Kidney capillary endothelial cell (primary cell): ENCODE results near the gene SCYL1.
A peak's percentile ranks its signal among the peaks of the same experiment; 100 is the strongest.

ENCODE experiments used
- DNase-seq: peaks from one replicate; pipeline ENCODE4 v3.0.0-alpha.2; 2018; ENCODE audit warnings: low spot score

The SCYL1 gene

GRCh38 chr11:65569164-65569972 is 44.5 kb downstream of the SCYL1 start:
- no peak for DNase-seq

- peak; percentile 98 for DNase-seq
Observed at GRCh38 chr11:65569973-65570918, 45.4 kb downstream of the SCYL1 start, which contains the start of gene ZNRD2. Gene ZNRD2, plus strand, starts transcription at chr11:65570477. Its CDS starts 15 bp downstream, at chr11:65570492.

DNA sequence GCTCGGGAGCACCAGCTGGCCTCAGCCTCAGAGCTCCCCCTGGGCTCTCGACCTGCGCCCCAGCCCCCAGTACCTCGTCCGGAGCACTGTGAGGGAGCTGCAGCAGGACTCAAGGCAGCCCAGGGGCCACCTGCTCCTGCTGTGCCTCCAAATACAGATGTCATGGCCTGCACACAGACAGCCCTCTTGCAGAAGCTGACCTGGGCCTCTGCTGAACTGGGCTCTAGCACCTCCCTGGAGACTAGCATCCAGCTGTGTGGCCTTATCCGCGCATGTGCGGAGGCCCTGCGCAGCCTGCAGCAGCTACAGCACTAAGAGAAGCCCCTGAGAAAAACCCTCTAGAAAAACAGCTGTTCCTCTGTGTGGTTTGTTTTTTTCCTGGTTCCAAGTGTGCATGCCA is 46.5 kb downstream of the SCYL1 start:
- DNase-seq: no peak

- no peak for DNase-seq
Observed at GRCh38 chr11:65571940-65572339, 47.1 kb downstream of the SCYL1 start.

DNA sequence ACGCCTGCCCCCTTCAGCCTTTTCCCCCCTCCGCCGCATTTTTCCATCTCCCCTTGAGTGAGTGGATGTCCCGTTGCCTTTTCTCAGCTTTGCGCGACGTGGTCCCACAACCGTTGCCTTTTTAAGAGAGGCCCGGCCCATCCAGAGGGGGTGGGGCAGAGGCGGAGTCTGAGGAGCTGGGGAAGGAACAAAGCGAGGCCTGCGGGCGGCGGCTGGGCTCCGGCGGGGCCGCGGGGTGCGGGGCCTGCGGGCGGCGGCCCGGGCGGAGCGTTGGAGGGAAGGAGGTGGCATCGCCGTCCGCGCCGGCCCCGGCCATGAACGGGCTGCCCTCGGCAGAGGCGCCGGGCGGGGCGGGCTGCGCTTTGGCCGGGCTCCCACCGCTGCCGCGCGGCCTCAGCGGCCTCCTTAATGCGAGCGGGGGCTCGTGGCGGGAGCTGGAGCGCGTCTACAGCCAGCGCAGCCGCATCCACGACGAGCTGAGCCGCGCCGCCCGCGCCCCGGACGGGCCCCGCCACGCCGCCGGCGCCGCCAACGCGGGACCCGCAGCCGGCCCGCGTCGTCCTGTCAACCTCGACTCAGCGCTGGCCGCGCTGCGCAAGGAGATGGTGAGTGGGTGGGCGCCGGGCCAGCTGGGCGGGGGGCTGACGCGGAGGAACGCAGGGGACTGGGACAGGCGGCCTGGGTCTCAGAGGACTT is 47.6 kb downstream of the SCYL1 start, which contains the start of gene FAM89B:
Gene FAM89B, plus strand, starts transcription at position 183 of the 696 bp plus-strand sequence. Its CDS starts 132 bp downstream, at position 315.
- DNase-seq: no peak

- no peak for DNase-seq
Observed at GRCh38 chr11:65573391-65574079, 48.7 kb downstream of the SCYL1 start.

- peak; percentile 94 for DNase-seq
Observed at GRCh38 chr11:65574109-65574810, 49.4 kb downstream of the SCYL1 start.

GRCh38 chr11:65574811-65575567 is 50.1 kb downstream of the SCYL1 start:
- no peak for DNase-seq

DNA sequence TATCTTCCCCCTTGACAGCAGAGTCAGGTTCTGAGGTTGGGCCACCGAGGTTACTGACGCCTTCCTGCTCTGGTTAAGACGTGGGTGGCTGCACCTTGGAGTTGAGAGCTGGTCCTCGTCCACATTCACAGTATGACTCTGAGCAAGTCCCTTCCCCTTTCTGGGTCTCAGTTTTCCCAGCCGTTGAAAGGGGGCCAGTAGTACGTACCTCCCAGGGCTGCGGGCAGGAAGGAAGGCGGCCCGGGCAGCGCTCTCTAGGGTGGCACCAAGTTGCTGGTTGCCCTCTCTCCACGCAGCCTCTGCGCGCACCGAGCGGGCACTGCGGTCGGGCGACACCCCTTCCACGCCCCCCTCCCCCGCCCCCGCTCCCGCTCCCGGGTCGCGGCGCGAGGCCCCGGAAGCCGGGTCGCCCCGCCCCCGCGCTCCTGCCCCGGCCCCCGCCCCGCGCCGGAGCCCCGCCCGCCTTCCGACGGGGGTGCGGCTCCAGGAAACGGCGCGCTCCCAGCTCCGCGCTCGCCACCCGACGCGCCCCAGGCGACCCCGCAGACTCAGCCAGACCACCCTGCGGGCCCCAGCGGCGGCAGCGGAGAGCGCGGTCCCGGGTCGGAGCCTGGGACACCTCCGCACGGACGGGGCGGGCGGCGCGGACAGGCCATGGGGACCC is 50.8 kb downstream of the SCYL1 start, which contains the start of gene EHBP1L1:
Gene EHBP1L1, plus strand, starts transcription at position 486 of the 664 bp plus-strand sequence. CDS start 250 bp downstream, outside the sequence.
- no peak for DNase-seq

DNA sequence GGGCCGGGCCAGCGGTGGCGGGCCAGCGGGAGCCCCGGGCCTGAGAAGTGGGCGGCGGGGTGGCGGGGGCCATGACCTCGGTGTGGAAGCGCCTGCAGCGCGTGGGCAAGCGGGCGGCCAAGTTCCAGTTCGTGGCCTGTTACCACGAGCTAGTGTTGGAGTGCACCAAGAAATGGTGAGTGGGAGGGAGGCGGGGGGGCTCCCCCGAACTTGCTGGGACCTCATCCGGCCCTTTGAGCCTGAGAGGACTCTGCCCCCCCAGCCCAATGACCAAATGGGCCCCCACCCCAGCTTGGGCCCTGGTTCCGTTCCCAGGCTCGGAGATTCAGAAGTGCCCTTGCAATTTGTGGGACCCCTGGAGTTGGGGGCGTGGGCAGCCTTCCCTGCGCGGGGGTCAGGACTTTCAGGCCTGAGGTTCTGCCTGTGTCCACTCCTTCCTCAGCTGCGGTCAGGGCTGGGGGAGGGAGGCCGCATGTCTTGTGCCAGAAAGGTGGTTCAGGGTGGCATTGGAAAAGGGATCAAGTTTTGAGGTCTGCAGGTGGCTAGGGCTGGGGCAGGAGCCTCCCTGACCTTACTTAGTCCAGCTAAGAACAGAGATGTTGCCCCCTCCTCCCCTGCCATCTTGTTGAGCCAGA is 51.5 kb downstream of the SCYL1 start:
- no peak for DNase-seq

DNA sequence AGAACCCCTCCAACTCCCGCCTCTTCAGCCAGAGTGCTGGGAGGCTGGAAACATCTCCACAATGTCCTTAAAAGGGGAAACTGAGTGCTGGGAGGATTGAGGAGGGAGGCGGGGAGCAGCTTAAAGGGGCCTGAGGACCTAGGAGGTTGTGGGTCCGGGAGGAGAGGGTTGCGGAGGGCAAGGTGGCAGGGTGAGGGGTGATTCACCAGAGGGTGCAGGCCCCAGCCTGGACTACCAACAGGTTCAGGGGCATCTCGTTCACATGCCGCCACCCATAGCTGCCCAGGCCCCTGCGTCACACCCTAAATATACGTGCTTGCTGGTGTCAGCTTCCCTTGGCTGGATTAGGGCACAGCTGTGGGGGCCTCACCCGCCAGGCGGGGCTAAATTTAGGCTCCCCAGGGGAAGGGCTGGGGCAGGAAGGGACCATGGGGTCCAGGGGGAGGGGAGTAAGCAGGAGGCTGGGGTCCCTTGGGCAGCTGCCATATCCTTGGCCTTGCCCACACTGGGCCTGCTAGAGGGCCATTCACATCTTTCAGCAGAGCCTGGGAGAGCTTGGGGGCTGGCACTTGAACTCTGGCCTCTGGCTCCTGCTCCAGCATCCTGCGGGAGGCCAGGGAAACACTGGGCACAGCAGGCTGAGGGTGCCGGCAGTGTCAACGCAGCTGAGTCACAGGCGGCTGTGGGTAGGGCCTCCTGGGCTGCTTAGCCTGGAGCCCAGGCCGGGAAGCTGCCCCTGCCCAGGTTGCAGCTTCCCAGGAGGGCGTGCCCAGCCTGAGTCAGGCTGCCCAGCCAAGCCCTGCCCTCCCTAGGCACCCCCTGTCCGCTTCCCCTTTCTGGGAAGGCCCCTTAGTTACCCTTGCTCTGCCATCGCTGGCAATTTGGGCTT is 52.2 kb downstream of the SCYL1 start:
- no peak for DNase-seq

GRCh38 chr11:65577756-65578109 is 52.9 kb downstream of the SCYL1 start:
- no peak for DNase-seq

GRCh38 chr11:65578134-65578533 is 53.3 kb downstream of the SCYL1 start:
- no peak for DNase-seq

DNA sequence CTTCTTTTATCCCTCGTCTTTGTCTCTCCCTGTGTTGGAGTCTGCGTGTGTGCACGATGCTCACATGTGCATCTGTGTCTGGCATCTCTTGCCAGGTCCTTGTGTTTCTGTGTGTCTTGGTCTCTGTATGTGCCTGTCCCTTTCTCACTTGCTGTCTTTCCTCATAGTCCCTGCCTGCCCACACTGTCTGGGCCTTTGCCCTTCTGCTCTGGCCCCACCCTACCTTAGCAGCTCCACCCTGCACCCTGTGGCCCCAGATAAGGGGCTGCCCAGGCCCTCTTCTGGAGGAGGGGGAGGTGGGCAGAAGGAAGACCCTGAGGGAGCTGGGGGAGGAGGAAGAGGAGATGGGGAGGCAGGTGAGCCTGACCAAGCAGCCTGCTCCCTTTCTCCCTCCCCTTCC is 53.8 kb downstream of the SCYL1 start:
- no peak for DNase-seq

DNA sequence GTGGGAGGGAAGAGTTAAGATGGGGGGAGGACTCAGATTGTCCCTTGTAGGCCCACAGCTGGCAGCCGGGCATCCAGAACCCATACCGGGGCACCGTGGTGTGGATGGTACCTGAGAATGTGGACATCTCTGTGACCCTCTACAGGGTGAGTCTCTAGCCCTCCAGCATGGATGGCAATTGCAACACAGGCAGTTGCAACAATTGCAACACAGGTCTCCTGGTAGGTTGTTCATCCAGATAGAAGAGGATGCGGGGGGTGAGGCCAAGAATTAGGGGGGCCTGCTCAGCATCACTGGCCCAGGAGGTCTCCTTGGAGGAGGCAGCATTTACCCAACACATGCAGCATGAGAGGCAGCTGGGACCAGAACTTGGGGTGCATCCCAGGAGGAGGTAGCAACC is 54.4 kb downstream of the SCYL1 start:
- DNase-seq: no peak

DNA sequence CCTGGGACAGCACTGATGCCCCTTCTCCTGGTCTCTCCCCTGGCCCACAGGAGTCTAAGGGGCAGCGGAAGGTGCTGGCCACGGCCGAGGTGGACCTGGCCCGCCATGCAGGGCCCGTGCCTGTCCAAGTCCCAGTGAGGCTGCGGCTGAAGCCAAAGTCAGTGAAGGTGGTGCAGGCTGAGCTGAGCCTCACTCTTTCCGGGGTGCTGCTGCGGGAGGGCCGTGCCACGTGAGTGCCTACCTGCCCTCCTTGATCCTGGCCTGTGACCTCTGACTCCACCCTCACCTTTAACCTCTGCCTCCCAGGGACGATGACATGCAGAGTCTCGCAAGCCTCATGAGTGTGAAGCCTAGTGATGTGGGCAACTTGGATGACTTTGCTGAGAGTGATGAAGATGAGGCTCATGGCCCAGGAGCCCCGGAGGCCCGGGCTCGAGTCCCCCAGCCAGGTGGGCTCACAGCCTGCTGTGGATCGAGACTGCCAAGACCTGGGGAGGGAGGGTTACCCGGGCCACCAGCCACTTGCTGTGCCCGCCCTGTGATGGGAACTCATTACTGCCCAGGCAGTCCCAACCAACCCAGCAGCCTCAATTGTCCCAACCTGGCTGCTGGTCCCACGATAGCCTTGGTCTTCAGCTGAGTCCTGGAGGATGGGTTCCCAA is 55.3 kb downstream of the SCYL1 start:
- DNase-seq: no peak

GRCh38 chr11:65580756-65581155 is 55.9 kb downstream of the SCYL1 start:
- no peak for DNase-seq
